ENCODE results near the gene KIAA0040.

DNA sequence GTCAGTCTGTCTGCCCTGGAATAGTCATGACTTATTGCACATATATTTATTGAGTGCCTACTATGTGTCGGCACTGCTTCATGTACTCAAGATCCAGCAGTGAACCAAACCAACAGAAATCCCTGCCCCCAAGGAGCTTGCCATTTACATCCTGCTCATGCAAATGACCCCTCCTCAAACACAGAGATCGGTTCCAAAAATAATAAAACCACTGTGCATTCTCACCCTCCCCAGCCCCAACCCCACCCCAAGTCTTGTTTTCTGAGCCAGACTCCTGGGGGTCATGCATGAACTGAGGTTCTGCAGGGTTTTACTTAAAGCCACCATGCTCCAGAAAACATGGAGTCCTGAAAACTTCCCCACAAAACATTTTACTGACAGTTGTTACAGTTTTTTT, 61.9 kb downstream of the KIAA0040 start:
- TF ChIP-seq, protein P1, sequence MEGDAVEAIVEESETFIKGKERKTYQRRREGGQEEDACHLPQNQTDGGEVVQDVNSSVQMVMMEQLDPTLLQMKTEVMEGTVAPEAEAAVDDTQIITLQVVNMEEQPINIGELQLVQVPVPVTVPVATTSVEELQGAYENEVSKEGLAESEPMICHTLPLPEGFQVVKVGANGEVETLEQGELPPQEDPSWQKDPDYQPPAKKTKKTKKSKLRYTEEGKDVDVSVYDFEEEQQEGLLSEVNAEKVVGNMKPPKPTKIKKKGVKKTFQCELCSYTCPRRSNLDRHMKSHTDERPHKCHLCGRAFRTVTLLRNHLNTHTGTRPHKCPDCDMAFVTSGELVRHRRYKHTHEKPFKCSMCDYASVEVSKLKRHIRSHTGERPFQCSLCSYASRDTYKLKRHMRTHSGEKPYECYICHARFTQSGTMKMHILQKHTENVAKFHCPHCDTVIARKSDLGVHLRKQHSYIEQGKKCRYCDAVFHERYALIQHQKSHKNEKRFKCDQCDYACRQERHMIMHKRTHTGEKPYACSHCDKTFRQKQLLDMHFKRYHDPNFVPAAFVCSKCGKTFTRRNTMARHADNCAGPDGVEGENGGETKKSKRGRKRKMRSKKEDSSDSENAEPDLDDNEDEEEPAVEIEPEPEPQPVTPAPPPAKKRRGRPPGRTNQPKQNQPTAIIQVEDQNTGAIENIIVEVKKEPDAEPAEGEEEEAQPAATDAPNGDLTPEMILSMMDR (IDR thresholded peaks at IDR 0.05) = no peak
- no peak for TF ChIP-seq POLR2A (IDR thresholded peaks at IDR 0.05)
